ENCODE data around the gene SPAG16.

Gene SPAG16

GRCh38 chr2:213934560-213934959, 650.3 kb downstream of the SPAG16 start:
- Histone ChIP-seq H3K36me3 (ENCODE audit: insufficient read depth, insufficient read length, low read length) (no peaks in the 10 kb centered on the region), H3K9ac (ENCODE audit: insufficient read length, low read depth) (no peak overlapping the region), H3K27me3 (ENCODE audit: insufficient read depth, insufficient read length) (no peaks in the 10 kb centered on the region), H3K4me1 (ENCODE audit: insufficient read depth, insufficient read length) (no peaks in the 10 kb centered on the region), H3K4me3 (ENCODE audit: insufficient read length, low read depth) (no peak overlapping the region), H3K9me3 (ENCODE audit: insufficient read depth, low read length) (no peaks in the 10 kb centered on the region)
- peak; percentile 11 for DNase-seq (ENCODE audit: low read depth, low spot score)
- no peak for TF ChIP-seq SUZ12 (IDR thresholded peaks at IDR 0.05; ENCODE audit: extremely low read depth, insufficient read depth, insufficient read length)
- TF ChIP-seq ZNF274 (IDR thresholded peaks at IDR 0.05; ENCODE audit: low read depth, low read length) = no peak
- TF ChIP-seq YY1 (IDR thresholded peaks at IDR 0.05; ENCODE audit: insufficient read depth, insufficient read length) = no peak

DNA sequence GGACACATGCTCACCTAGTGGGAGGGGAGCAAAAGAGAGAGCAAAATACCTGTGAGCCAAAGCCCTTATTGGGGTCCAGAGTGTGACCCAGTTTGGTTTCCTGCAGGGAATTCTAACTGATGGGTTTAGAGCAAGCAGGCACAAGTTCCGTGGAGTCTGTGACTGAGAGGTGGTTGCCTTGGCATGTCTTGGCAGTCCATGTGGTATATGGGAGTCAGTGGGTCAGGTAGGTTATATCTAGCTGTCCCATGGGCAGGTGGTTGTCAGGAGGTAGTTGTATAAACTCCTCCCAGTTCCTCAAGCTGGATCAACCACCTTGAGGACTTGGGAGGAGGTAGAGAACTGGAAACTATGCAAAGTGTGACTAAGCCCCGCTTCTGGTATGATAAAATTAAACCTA, 673.8 kb downstream of the SPAG16 start:
- TF ChIP-seq YY1 (IDR thresholded peaks at IDR 0.05; ENCODE audit: insufficient read depth, insufficient read length) (no peak), SUZ12 (IDR thresholded peaks at IDR 0.05; ENCODE audit: extremely low read depth, insufficient read depth, insufficient read length) (no peak), ZNF274 (IDR thresholded peaks at IDR 0.05; ENCODE audit: low read depth, low read length) (no peak)
- no peaks in the 10 kb centered on the region for H3K27me3 ChIP-seq (ENCODE audit: insufficient read depth, insufficient read length)
- no peaks in the 10 kb centered on the region for H3K4me1 ChIP-seq (ENCODE audit: insufficient read depth, insufficient read length)

GRCh38 chr2:213959589-213959988, 675.3 kb downstream of the SPAG16 start:
- Histone ChIP-seq H3K9me3 (ENCODE audit: insufficient read depth, low read length) (no peaks in the 10 kb centered on the region), H3K4me3 (ENCODE audit: insufficient read length, low read depth) (no peak overlapping the region), H3K27me3 (ENCODE audit: insufficient read depth, insufficient read length) (no peaks in the 10 kb centered on the region), H3K9ac (ENCODE audit: insufficient read length, low read depth) (no peak overlapping the region), H3K4me1 (ENCODE audit: insufficient read depth, insufficient read length) (no peaks in the 10 kb centered on the region), H3K36me3 (ENCODE audit: insufficient read depth, insufficient read length, low read length) (no peaks in the 10 kb centered on the region)
- TF ChIP-seq ZNF274 (IDR thresholded peaks at IDR 0.05; ENCODE audit: low read depth, low read length) = no peak
- no peak for TF ChIP-seq YY1 (IDR thresholded peaks at IDR 0.05; ENCODE audit: insufficient read depth, insufficient read length)
- no peak for TF ChIP-seq SUZ12 (IDR thresholded peaks at IDR 0.05; ENCODE audit: extremely low read depth, insufficient read depth, insufficient read length)
- no peak for DNase-seq (ENCODE audit: low read depth, low spot score)

More for the DNA sequence above, 673.8 kb downstream of the SPAG16 start:
- H3K36me3 ChIP-seq (ENCODE audit: insufficient read depth, insufficient read length, low read length) = no peaks in the 10 kb centered on the region
- no peak overlapping the region for H3K4me3 ChIP-seq (ENCODE audit: insufficient read length, low read depth)
- DNase-seq (ENCODE audit: low read depth, low spot score) = no peak
- H3K9me3 ChIP-seq (ENCODE audit: insufficient read depth, low read length) = no peaks in the 10 kb centered on the region
- H3K9ac ChIP-seq (ENCODE audit: insufficient read length, low read depth) = no peak overlapping the region

DNA sequence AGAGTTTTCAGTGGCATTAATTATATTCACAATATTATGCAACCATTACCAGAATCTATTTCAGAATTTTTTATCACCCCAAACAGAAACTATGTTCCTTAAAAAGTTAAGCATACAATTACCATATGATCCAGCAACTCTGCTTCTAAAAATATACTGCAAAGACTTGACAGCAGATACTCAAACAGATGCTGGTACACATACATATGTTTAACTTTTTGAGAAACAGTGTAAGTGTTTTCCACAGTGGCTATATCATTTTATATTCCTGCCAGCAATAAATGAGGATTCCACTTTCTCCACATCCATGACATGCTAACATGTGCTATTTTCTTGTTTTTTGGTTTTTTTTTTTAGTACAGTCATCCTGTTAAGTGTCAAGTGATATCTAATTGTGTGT, 687.3 kb downstream of the SPAG16 start:
- Histone ChIP-seq H3K4me1 (ENCODE audit: insufficient read depth, insufficient read length) (no peaks in the 10 kb centered on the region), H3K9ac (ENCODE audit: insufficient read length, low read depth) (no peak overlapping the region), H3K36me3 (ENCODE audit: insufficient read depth, insufficient read length, low read length) (no peaks in the 10 kb centered on the region), H3K27me3 (ENCODE audit: insufficient read depth, insufficient read length) (no peaks in the 10 kb centered on the region), H3K9me3 (ENCODE audit: insufficient read depth, low read length) (no peaks in the 10 kb centered on the region), H3K4me3 (ENCODE audit: insufficient read length, low read depth) (no peak overlapping the region)
- TF ChIP-seq YY1 (IDR thresholded peaks at IDR 0.05; ENCODE audit: insufficient read depth, insufficient read length) (no peak), ZNF274 (IDR thresholded peaks at IDR 0.05; ENCODE audit: low read depth, low read length) (no peak)
- no peak for DNase-seq (ENCODE audit: low read depth, low spot score)

- no peaks in the 10 kb centered on the region for H3K9me3 ChIP-seq (ENCODE audit: insufficient read depth, low read length)
- DNase-seq (ENCODE audit: low read depth, low spot score) = no peak
- H3K4me3 ChIP-seq (ENCODE audit: insufficient read length, low read depth) = no peak overlapping the region
- no peak overlapping the region for H3K9ac ChIP-seq (ENCODE audit: insufficient read length, low read depth)
- TF ChIP-seq SUZ12 (IDR thresholded peaks at IDR 0.05; ENCODE audit: extremely low read depth, insufficient read depth, insufficient read length) (no peak), ZNF274 (IDR thresholded peaks at IDR 0.05; ENCODE audit: low read depth, low read length) (no peak), YY1 (IDR thresholded peaks at IDR 0.05; ENCODE audit: insufficient read depth, insufficient read length) (no peak)
- no peaks in the 10 kb centered on the region for H3K36me3 ChIP-seq (ENCODE audit: insufficient read depth, insufficient read length, low read length)
- no peaks in the 10 kb centered on the region for H3K4me1 ChIP-seq (ENCODE audit: insufficient read depth, insufficient read length)
- no peaks in the 10 kb centered on the region for H3K27me3 ChIP-seq (ENCODE audit: insufficient read depth, insufficient read length)
These were observed 696.6 kb downstream of the SPAG16 start for GRCh38 chr2:213980883-213981282.

DNA sequence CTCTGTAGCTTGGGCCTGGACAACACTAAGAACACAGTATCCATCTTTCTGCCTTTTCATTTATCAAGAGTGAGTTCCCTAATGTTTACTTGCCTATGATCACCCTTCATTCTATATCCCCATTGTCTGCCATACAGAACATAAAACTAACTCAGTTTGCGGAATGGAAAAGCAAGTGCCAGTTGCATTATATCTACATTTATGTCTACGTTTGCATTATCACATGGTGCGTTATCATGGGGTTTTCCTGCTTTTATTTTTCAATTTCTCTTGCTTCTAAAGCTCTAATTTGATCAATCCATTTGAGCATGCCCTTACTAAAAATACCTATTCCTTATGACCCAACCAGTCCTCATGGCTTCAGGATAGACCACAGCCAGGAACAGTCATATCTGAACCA, 704.9 kb downstream of the SPAG16 start:
- TF ChIP-seq YY1 (IDR thresholded peaks at IDR 0.05; ENCODE audit: insufficient read depth, insufficient read length) = no peak
- no peak for TF ChIP-seq SUZ12 (IDR thresholded peaks at IDR 0.05; ENCODE audit: extremely low read depth, insufficient read depth, insufficient read length)
- TF ChIP-seq ZNF274 (IDR thresholded peaks at IDR 0.05; ENCODE audit: low read depth, low read length) = no peak
- Histone ChIP-seq H3K36me3 (ENCODE audit: insufficient read depth, insufficient read length, low read length) (no peaks in the 10 kb centered on the region), H3K4me3 (ENCODE audit: insufficient read length, low read depth) (no peak overlapping the region), H3K9ac (ENCODE audit: insufficient read length, low read depth) (no peak overlapping the region), H3K4me1 (ENCODE audit: insufficient read depth, insufficient read length) (no peaks in the 10 kb centered on the region), H3K9me3 (ENCODE audit: insufficient read depth, low read length) (no peaks in the 10 kb centered on the region), H3K27me3 (ENCODE audit: insufficient read depth, insufficient read length) (no peaks in the 10 kb centered on the region)
- no peak for DNase-seq (ENCODE audit: low read depth, low spot score)

GRCh38 chr2:213991453-213992108, 707.3 kb downstream of the SPAG16 start:
- Histone ChIP-seq H3K4me3 (ENCODE audit: insufficient read length, low read depth) (no peak overlapping the region), H3K9ac (ENCODE audit: insufficient read length, low read depth) (no peak overlapping the region), H3K36me3 (ENCODE audit: insufficient read depth, insufficient read length, low read length) (no peaks in the 10 kb centered on the region), H3K4me1 (ENCODE audit: insufficient read depth, insufficient read length) (no peaks in the 10 kb centered on the region), H3K27me3 (ENCODE audit: insufficient read depth, insufficient read length) (no peaks in the 10 kb centered on the region), H3K9me3 (ENCODE audit: insufficient read depth, low read length) (no peaks in the 10 kb centered on the region)
- DNase-seq (ENCODE audit: low read depth, low spot score) = no peak
- TF ChIP-seq ZNF274 (IDR thresholded peaks at IDR 0.05; ENCODE audit: low read depth, low read length) (no peak), SUZ12 (IDR thresholded peaks at IDR 0.05; ENCODE audit: extremely low read depth, insufficient read depth, insufficient read length) (no peak), YY1 (IDR thresholded peaks at IDR 0.05; ENCODE audit: insufficient read depth, insufficient read length) (no peak)

Measured in NT2/D1 (cell line).